Neural progenitor cell (in vitro differentiated cells): ENCODE results near the gene SMPD1.

ENCODE experiments used
- CTCF ChIP-seq: fragments of 200-600 bp; sonication (generic); IDR thresholded peaks from 2 replicates; pipeline ENCODE4 v1.5.1; 2017; ENCODE audit warnings: antibody characterized with exemption, mild to moderate bottlenecking
- EZH2 ChIP-seq: fragments of 200-600 bp; sonication (generic); IDR thresholded peaks from 2 replicates; pipeline ENCODE4 v1.6.1; 2017; ENCODE audit warnings: antibody characterized with exemption, mild to moderate bottlenecking, moderate library complexity
- EZH2phosphoT487 ChIP-seq: fragments of 200-600 bp; sonication (generic); IDR thresholded peaks from 2 replicates; pipeline ENCODE4 v1.6.1; 2017; ENCODE audit warnings: antibody characterized with exemption

DNA sequence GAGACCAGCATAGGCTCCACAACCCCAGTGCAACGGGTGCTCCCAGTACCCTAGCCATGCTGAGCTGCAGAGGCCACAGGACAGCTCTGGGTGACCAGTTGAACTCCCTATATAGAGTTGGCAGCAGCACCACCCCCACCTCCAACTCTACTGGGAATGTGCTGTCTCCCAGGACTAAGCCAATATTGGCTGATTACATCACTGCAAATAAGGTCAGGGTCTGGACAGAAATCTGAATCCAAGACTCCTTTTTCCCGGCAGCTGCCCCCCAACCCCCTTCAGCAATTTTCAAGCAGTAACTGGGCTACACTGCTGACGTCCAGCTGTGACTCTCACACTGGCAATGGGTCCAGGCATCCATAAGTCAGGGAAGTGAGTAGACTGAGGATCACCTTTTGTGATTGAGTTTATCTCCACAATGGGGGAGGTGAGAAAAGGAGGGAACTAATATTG lies 50.7 kb downstream of the SMPD1 start, which contains the start of gene HPX:
- TF ChIP-seq CTCF (no peak), EZH2 (no peak), EZH2phosphoT487 (no peak)
